Panc1 (cell line): Measurements from ENCODE around the gene P4HTM.

Experiments
- CTCF ChIP-seq: fragments of 450-650 bp; IDR thresholded peaks from 2 replicates; pipeline ENCODE4 v1.5.1; 2017; ENCODE audit warnings: mild to moderate bottlenecking
- REST ChIP-seq, 2 experiments: IDR thresholded peaks; 2 replicates each; pipeline ENCODE4 v1.6.1; 2011 to 2012; ENCODE audit warnings: low read depth in 2 of 2, control low read depth in 1 of 2, low read length in 1 of 2, mild to moderate bottlenecking in 1 of 2, moderate library complexity in 1 of 2; ENCODE audit not compliant: insufficient read depth in 1 of 2
- SIN3A ChIP-seq: IDR thresholded peaks from 2 replicates; pipeline ENCODE4 v1.6.1; 2012; ENCODE audit warnings: low read depth, mild to moderate bottlenecking, low read length, moderate library complexity, borderline replicate concordance; ENCODE audit not compliant: insufficient read depth

GRCh38 chr3:48983096-48983495 is 6.9 kb upstream of the P4HTM start:
- TF ChIP-seq CTCF = no peak
- TF ChIP-seq SIN3A = no peak
- TF ChIP-seq REST (IDR thresholded peaks at IDR 0.05; ENCODE audit: insufficient read depth in 1 of 2, low read depth in 2 of 2, low read length in 1 of 2) = no peak
